ENCODE measurements around the gene LRCOL1.
"Not testable (repeated sequence)": the region's sequence is repeated elsewhere in the genome, so short reads cannot be mapped to it uniquely, and the experiment has no call there.

The LRCOL1 gene

DNA sequence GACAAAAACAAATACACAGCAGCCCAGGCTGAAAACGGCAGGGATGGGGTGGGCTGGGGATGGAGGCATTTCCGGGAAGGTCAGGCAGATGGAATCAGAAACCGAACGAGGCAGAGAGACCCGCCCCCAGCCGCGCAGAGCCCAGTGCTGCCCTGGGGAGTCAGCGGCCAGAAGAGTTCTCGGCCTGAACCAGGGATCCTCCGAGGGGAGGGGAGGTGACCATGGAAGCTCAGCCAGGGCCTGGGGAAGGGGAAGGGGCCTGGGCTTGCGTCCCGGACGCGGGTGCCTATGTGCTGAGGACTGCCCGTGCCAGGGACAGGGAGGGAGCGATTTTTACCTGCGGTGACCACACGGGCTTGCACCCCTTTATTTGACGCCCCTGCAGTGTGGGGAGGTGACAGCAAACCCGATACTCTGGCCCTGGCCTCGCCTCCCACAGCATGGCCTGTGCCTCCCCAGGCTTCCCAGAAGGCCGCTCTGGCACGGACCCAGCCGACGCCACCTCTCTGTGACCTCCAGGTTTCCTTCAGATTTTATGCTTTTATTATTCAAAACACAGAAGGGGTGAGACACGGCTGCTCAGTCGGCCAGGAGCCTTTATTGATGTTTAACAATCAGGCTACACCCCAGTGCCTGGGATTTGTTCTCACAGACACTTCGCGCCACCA is 7.7 kb downstream of the LRCOL1 start:
- no peak for DNase-seq (ENCODE audit: low spot score in 2 of 2)

DNA sequence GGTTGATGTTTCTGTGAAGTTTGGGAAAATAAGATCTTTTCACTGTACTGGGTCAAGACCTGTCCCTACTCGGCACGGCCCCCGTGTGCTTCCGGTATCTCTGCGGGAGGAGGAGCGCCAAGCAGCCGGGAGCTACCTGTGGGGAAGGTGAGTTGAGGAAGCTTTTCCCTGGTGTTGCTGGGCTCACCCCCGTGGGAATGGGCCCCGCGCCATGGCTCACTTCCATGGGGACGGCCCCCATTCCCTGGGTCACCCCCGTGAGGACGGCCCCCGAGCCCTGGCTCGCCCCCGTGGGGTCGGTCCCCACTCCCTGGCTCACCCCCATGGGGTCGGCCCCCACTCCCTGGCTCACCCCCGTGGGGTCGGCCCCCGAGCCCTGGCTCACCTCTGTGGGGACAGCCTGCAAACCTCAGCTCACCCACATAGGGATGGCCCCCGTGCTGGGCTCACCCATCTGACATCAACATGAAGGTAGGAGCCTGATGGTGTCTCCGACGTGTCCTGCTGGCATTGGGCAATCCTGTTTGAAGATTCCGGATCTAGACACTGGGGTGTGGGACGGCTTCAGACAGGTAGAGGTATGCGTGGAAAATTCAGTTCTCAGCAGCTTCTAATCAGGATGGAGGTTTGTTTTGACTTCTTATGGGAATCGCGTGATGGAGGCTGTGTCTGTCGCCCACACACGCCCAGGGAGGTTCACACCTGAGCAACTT is 9.1 kb downstream of the LRCOL1 start:
- peaks cover 5% of the 10 kb centered on the region for H3K36me3 Mint-ChIP-seq
- ATAC-seq (no peak), DNase-seq (ENCODE audit: low spot score in 2 of 2) (no peak)
- H3K4me1 Mint-ChIP-seq = peaks cover 28% of the 10 kb centered on the region
- H3K27ac Mint-ChIP-seq = no peak overlapping the region
- no peaks in the 10 kb centered on the region for H3K9me3 Mint-ChIP-seq
- peak overlapping the region; percentile 79 for H3K4me3 Mint-ChIP-seq

More for the DNA sequence above, 7.7 kb downstream of the LRCOL1 start:
- Mint-ChIP-seq H3K4me3 (no peak overlapping the region), H3K9me3 (no peaks in the 10 kb centered on the region), H3K27ac (no peak overlapping the region), H3K4me1 (peaks cover 30% of the 10 kb centered on the region), H3K36me3 (no peaks in the 10 kb centered on the region)
- no peak for ATAC-seq

DNA sequence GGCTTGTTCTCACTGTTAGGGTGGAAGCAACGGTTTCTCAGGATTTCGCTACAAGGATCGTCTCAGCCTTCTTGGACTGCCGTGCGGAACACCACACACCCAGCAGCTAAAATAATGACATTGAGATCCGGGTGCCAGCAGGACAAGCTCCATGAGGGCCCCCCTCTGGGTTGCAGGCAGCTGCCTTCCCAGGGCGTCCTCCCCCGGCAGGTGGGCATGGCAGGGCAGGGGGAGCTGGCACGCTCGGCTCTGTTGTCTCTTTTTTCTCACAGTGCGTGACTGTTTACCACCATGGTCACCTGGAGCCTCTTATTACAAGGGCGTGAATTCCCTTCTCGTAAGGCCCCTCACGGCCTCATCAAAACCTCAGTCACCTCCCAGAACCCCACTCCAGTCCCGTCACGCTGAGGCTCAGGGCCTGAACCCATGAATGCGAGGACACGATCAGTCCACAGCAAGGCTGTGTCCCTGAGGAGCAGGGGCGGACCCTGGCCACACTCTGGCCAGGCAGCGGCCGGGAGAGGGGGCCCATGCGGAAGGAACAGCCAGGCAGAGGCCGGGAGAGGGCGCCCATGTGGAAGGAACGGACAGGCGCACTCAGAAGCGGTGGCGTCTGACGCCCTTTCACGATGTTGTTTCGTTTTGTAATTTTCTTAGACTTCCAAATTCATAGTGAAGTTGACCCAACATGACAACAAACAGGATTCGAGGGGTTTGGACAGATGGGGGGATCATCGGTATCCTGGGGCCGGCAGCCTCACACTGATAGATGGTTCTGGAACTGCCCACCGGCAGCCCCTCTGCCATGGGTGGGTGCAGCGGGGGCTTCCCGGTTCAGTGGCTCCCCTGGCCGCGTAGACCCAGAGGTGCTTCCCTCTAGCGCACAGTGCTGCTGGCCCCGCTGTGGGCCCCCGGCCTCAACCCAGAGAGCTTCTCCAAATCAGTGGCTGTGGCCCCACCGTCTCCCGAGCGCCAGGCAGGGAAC is 10.0 kb downstream of the LRCOL1 start:
- no peak overlapping the region for H3K27ac Mint-ChIP-seq
- H3K36me3 Mint-ChIP-seq = peaks cover 5% of the 10 kb centered on the region
- no peaks in the 10 kb centered on the region for H3K9me3 Mint-ChIP-seq
- peak overlapping the region; percentile 79 for H3K4me3 Mint-ChIP-seq
- ATAC-seq = peak; percentile 57
- DNase-seq (ENCODE audit: low spot score in 2 of 2) = peak in 1 of 2 donors; percentile 59
- peaks cover 28% of the 10 kb centered on the region for H3K4me1 Mint-ChIP-seq

DNA sequence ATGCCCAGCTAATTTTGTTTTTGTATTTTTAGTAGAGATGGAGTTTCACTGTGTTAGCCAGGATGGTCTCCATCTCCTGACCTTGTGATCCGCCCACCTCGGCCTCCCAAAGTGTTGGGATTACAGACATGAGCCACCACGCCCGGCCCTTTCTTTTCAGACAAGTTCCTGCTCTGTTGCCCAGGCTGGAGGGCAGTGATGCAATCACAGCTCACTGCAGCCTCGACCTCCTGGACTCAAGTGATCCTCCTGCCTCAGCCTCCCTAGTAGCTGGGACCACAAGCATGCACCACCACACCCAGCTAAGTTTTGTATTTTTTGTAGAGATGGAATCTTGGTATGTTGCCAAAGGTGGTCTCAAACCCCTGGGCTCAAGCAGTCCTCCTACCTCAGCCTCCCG is 10.9 kb downstream of the LRCOL1 start:
- H3K27ac Mint-ChIP-seq; ATAC-seq; H3K36me3 Mint-ChIP-seq; DNase-seq (ENCODE audit: low spot score in 2 of 2); H3K9me3 Mint-ChIP-seq: not testable (repeated sequence)
- H3K4me1 Mint-ChIP-seq = peaks cover 28% of the 10 kb centered on the region
- H3K4me3 Mint-ChIP-seq = peak overlapping the region; percentile 79

DNA sequence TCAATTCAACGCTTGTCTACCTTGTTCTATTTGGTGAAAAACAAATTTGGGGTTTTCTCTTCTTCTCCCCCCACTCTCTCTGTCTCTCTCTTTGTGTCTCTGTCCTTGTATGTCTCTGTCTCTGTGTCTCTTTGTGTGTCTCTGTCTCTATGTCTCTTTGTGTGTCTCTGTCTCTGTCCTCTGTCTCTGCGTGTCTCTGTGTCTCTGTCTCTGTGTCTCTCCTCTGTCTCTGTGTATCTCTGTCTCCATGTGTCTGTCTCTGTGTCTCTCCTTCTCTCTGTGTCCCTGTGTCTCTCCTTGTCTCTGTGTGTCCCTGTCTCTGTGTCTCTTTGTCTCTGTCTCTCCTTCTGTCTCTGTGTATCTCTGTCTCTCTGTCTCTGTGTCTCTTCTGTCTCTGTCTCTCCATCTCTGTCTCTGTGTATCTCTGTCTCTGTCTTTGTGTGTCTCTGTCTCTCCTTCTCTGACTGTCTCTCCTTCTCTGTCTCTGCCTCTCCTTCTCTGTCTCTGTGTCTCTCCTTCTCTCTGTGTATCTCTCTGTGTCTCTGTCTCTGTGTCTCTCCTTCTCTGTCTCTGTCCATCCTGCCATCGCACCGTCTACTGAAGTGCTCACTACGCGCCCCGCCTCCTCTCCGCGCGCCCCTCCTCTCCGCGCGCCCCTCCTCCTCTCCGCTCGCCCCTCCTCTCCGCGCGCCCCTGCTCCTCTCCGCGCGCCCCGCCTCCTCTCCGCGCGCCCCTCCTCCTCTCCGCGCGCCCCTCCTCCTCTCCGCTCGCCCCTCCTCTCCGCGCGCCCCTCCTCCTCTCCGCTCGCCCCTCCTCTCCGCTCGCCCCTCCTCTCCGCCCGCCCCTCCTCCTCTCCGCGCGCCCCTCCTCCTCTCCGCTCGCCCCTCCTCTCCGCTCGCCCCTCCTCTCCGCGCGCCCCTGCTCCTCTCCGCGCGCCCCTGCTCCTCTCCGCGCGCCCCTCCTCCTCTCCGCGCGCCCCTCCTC is 12.8 kb downstream of the LRCOL1 start:
- H3K4me1 Mint-ChIP-seq = peaks cover 34% of the 10 kb centered on the region
- ATAC-seq (peak; percentile 47), DNase-seq (ENCODE audit: low spot score in 2 of 2) (no peak)
- H3K9me3 Mint-ChIP-seq = no peaks in the 10 kb centered on the region
- H3K36me3 Mint-ChIP-seq = peaks cover 5% of the 10 kb centered on the region
- H3K4me3 Mint-ChIP-seq = peak overlapping the region; percentile 79
- peak overlapping the region; percentile 12 for H3K27ac Mint-ChIP-seq

DNA sequence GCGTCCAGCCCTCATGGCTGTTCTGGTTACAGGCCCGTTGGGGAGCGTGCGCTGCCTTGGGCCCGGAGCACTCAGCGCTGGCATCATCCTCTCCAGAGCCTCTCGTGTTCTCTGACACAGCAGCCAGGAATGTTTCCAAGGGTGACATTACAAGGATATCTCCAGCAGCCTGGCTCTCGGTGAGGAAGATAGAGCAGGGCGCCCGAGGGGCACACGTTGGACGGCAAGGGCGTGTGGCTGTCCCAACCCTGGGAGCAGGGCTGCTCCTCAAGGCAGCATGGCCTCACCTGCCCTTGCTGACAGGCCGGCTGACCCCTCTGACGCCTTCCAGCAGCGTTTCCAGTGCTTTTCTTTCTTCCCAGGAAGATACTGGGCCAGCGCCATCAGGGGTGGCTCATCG is 14.4 kb downstream of the LRCOL1 start:
- H3K27ac Mint-ChIP-seq = no peak overlapping the region
- H3K4me1 Mint-ChIP-seq = peaks cover 32% of the 10 kb centered on the region
- H3K36me3 Mint-ChIP-seq = peaks cover 5% of the 10 kb centered on the region
- DNase-seq (ENCODE audit: low spot score in 2 of 2) (no peak), ATAC-seq (no peak)
- no peaks in the 10 kb centered on the region for H3K9me3 Mint-ChIP-seq
- no peak overlapping the region for H3K4me3 Mint-ChIP-seq

DNA sequence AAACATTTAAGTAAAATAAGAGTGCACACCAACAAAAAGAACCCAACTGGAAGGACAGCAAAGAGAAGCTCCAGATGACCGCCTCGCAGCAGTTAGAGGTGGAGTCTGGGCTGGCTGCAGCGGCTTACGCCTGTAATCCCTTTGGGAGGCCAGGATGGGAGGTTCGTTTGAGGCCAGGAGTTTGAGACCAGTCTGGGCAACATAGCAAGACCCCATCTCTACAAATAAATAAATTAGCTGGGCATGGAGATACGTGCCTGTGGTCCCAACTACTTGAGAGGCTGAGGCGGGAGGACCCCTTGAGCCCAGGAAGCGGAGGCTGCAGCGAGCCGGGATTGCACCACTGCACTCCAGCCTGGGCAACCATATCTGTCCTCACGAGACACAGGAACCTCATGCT is 15.2 kb downstream of the LRCOL1 start:
- ATAC-seq (no peak), DNase-seq (ENCODE audit: low spot score in 2 of 2) (no peak)
- Mint-ChIP-seq H3K36me3 (peaks cover 5% of the 10 kb centered on the region), H3K4me3 (no peak overlapping the region), H3K9me3 (no peaks in the 10 kb centered on the region), H3K27ac (no peak overlapping the region), H3K4me1 (peaks cover 24% of the 10 kb centered on the region)

DNA sequence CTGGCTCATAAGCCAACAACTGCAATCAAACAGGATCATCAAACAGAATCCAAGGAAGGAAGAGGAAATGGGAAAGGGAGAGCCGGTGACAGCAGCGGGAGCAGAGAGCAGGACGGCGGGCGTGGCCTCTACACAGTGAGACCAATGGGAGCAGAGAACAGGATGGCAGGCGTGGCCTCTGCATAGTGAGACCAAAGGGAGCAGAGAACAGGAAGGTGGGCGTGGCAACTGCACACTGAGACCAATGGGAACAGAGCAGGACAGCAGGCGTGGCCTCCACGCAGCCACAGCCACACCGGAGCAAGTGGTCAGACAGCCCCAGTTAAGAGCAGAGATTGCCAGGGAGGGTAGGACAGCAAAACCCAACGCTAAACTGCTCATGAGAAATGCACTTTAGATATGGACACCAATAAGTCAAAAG is 16.4 kb downstream of the LRCOL1 start:
- peak; percentile 72 for ATAC-seq
- Mint-ChIP-seq H3K4me3 (no peak overlapping the region), H3K4me1 (peaks cover 23% of the 10 kb centered on the region), H3K36me3 (peaks cover 5% of the 10 kb centered on the region), H3K27ac (no peak overlapping the region), H3K9me3 (peaks cover 2% of the 10 kb centered on the region)
- DNase-seq (ENCODE audit: low spot score in 2 of 2) = no peak

DNA sequence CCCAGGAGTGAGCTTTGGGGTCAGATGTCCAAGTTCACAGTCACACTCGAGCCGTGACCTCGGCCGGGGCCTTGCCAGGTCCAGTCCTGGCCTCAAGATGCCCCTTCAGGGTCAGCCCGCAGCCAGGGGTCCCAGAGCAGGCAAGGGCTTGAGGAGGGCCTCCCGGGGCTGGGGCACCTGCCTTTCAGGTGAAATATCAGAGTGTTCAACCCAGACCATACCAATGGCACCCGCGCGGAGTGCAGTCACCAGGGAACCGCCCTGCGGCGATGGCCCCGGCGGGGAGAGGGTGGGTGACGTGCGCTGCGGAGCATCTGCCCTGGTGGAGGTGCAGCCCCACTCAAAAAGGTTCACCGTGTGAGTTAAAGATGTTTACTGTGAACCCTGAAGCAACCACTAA is 16.9 kb downstream of the LRCOL1 start:
- Mint-ChIP-seq H3K36me3 (peaks cover 5% of the 10 kb centered on the region), H3K27ac (no peak overlapping the region), H3K9me3 (peaks cover 4% of the 10 kb centered on the region), H3K4me3 (no peak overlapping the region), H3K4me1 (peaks cover 19% of the 10 kb centered on the region)
- DNase-seq (ENCODE audit: low spot score in 2 of 2) (no peak), ATAC-seq (no peak)

DNA sequence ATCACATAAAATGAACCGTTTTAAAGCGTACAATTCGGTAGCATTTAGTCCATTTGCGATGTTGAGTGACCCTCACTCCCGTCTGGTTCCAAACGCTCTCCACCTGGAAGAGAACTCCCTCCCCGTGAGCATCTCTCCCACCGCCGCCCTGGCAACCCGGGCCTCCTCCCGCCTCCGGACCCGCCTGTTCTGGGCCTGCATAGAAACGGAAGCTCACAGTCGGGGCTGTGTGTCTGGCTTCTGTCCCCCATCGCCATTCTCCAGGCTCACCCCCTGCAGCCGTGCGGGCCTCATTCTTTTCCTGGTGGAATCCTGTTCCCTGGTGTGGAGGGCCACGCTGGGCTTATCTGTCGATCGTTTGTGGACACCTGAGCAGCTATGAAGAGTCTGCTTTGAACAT is 17.3 kb downstream of the LRCOL1 start:
- H3K36me3 Mint-ChIP-seq = peaks cover 5% of the 10 kb centered on the region
- DNase-seq (ENCODE audit: low spot score in 2 of 2) (no peak), ATAC-seq (no peak)
- peaks cover 4% of the 10 kb centered on the region for H3K9me3 Mint-ChIP-seq
- peaks cover 17% of the 10 kb centered on the region for H3K4me1 Mint-ChIP-seq
- no peak overlapping the region for H3K27ac Mint-ChIP-seq
- no peak overlapping the region for H3K4me3 Mint-ChIP-seq

DNA sequence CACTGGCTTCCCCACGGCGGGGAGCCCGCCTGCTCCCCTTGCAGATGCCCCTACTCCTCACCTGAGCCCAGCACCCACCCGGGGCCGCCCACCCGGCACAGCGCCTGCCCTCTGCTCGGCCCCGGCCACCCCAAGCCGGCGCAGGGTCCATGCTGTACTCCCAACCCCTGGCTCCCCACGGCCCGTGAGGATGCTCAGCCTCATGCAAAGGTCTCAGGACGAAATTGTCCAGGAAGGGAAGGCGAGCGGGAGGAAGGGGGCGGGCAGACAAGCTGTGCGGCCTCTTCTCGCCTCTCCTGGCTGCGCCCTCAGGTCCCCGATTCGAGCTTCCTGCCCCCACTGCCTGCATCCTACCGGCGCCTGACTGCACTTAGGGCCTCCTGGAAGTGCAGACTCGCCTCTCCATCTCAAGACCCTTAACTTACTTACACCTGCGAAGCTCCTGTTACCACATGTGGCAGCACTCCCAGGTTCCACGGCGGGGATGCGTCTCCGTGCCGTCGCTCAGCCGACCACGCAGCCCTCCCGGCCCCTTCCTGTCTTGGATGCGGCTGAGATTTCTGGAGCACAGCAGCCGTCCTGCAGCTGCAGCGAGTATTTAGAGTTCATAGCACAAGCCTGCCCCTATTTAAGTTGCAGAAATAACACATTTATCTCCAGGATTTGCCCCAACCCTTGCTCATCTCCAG is 18.0 kb downstream of the LRCOL1 start:
- peaks cover 2% of the 10 kb centered on the region for H3K36me3 Mint-ChIP-seq
- H3K4me1 Mint-ChIP-seq = peaks cover 11% of the 10 kb centered on the region
- H3K4me3 Mint-ChIP-seq = no peak overlapping the region
- peaks cover 4% of the 10 kb centered on the region for H3K9me3 Mint-ChIP-seq
- ATAC-seq = no peak
- H3K27ac Mint-ChIP-seq = no peak overlapping the region
- no peak for DNase-seq (ENCODE audit: low spot score in 2 of 2)

DNA sequence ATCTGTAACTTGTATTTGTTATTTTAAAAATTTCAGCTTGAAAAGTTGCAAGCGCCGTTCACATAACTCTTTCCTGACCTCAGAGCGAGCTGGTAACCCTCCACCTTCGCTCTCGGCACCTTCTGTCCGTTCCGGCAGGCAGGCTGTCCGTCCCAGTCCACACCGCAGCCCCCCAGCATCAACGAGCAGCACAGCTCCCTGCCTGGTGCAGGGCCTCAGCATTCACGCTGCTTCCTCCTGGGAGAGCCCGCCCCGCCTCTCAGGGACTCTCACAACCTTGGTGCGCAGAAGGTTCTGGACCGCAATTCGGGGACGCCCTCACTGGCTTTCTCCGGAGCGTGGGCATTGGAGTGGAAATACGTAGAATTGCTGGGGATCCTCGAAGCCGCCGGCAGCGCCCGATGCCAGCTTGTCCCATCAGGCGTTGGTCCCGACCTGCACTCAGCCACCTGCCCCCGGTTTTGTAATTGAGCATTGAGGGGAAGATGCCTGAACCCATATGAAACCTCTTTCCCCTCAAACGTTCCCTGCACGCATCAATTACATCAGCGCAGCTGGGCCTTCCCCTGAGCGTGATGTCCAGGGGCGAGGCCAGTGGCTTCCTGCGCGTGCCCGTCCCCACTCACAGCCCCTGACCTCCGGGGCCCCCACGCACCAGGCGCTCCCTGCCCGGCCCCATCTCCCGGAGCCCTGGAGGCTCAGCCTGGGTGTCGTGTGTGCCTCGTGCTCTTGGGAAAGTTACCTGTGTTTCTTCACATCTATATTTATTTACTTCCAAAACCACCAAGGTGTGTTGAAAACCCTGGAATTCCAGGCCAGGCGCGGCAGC is 19.1 kb downstream of the LRCOL1 start:
- H3K4me3 Mint-ChIP-seq = no peak overlapping the region
- ATAC-seq (no peak), DNase-seq (ENCODE audit: low spot score in 2 of 2) (no peak)
- no peaks in the 10 kb centered on the region for H3K36me3 Mint-ChIP-seq
- peaks cover 4% of the 10 kb centered on the region for H3K9me3 Mint-ChIP-seq
- no peak overlapping the region for H3K27ac Mint-ChIP-seq
- H3K4me1 Mint-ChIP-seq = peaks cover 7% of the 10 kb centered on the region

Data from stimulated activated effector memory CD8-positive, alpha-beta T cell treated with anti-CD3 and anti-CD28 coated beads, Interleukin-12 subunit alpha, Interleukin-12 subunit beta, amount 100 ng/mL, for 72 hours (primary cell).